Motor neuron (in vitro differentiated cells): ENCODE results near the gene APBB2. TPM values are rescaled to one million over a fixed set of nuclear protein-coding genes. Genes with fewer than 3 reads are reported as not detected.

Experiments
- ATAC-seq, 8 experiments: fragments of 200-7000 bp; cut with Tn5 transposase; replicated peaks in 6 of 8; 2 replicates each; pipeline ENCODE4 v1.8.0; 2021; ENCODE audit warnings: mild to moderate bottlenecking in 8 of 8, moderate library complexity in 8 of 8
- H3K27ac ChIP-seq, 2 donors: fragments of 250-450 bp; sonication (Bioruptor Pico); 2 replicates each; pipeline ENCODE4 v1.9.0; 2021; ENCODE audit warnings: antibody characterized with exemption in 2 of 2, mild to moderate bottlenecking in 2 of 2, moderate library complexity in 1 of 2
- H3K4me1 ChIP-seq, 2 donors: fragments of 250-450 bp; sonication (Bioruptor Pico); replicated peaks in 1 of 2; 2 replicates each; pipeline ENCODE4 v1.6.1; 2021; ENCODE audit warnings: antibody characterized with exemption in 2 of 2, mild to moderate bottlenecking in 2 of 2, moderate library complexity in 1 of 2
- H3K4me3 ChIP-seq, 5 donors: fragments of 250-450 bp; sonication (Bioruptor Pico); 2 replicates each; pipeline ENCODE4 v1.9.0; 2021; ENCODE audit warnings: antibody characterized with exemption in 5 of 5, mild to moderate bottlenecking in 5 of 5, moderate library complexity in 4 of 5
- WGBS, 10 experiments: fragments of 450-650 bp; shearing (Covaris generic); methylation state at CpG; one replicate each; pipeline ENCODE4 v1.0.0; 2022; 5-methylcytosine and 5-hydroxymethylcytosine counted together
- in situ Hi-C, 9 experiments: fragments of 400-800 bp; cut with MboI; loops; one replicate each; pipeline ENCODE4 v1.15.0; 2021; ENCODE audit warnings: low sequenced_read_pairs in 9 of 9, low pct_unique_long_range_greater_than_20kb in 2 of 9; ENCODE audit not compliant: unreplicated experiment in 9 of 9
- total RNA-seq, 8 experiments: library from RNA; unstranded; fragments of 300-600 nt; gene quantifications; 2 replicates each; pipeline versions ENCODE4 v1.2.3 to v1.2.4, GENCODE V29; 2022

APBB2 gene
- total RNA-seq, 8 experiments from 2014 or later: 32.2 to 68.9 (median 52.0) TPM

DNA sequence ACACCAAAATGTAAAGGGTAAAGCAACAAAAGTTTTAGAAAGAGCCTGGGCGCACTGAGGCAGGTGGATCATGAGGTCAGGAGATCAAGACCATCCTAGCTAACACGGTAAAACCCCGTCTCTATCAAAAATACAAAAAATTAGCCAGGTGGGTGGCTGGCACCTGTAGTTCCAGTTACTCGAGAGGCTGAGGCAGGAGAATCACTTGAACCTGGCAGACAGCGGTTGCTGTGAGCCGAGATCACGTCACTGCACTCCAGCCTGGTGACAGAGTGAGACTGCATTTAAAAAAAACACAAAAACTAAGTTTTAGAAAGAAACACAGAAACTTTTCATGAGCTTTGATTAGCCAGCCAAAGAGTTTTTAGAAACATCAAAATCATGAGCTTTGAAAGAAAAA lies 76.5 kb downstream of the APBB2 start:
- in situ Hi-C loops: no loop called here
- Histone ChIP-seq H3K4me1 (no peaks in the 10 kb centered on the region), H3K4me3 (no peak overlapping the region), H3K27ac (no peak overlapping the region)
- WGBS, 10 experiments: 79 to 100% (median 93%) methylated on average over 1 to 7 of the region's 7 CpGs; no CpG with 5 or more reads in 2 of the 10 experiments
- no peak for ATAC-seq

DNA sequence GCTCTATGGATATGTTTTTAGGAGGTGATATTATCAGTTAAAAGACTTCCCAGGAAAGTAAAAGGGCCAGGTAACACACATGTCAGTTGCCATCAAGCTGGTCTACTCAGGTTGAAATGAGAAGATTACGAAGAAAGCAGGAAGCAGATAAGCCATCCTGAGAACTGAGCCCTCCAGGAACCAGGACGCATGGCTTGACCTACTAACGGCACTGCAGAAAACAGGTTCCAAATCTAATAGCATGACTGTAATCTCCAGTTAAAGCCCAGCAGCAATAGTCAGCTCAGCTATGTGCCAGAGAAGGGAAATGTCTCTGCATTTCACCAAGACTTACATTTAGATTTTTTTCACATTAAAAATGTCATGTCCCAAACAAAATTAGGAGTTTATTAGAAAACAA lies 77.9 kb downstream of the APBB2 start:
- WGBS, 10 experiments: 20 to 100% (median 94%) methylated on average over 1 to 3 of the region's 3 CpGs; no CpG with 5 or more reads in 1 of the 10 experiments
- no peak overlapping the region for H3K4me3 ChIP-seq
- H3K4me1 ChIP-seq: no peaks in the 10 kb centered on the region
- no peak overlapping the region for H3K27ac ChIP-seq
- in situ Hi-C loops: no loop called here
- no peak for ATAC-seq

DNA sequence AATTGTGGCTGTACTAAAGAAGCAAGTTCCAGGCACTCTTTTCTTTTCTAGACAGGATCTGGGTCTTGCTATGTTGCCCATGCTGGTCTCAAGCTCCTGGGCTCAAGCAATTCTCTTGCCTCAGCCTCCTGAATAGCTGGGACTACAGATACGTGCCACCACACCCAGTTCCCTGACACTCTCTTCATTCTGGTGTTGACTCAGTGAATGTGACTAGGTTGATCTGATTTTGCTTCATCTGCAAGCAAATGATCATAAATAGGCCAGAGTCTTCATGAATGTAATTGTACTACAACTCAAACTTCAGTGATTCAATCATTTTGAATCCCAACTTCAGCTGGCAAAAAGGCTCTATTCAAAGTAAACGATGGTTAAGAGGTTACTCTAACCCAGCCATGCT lies 78.5 kb downstream of the APBB2 start:
- Histone ChIP-seq H3K27ac (no peak overlapping the region), H3K4me3 (no peak overlapping the region), H3K4me1 (no peaks in the 10 kb centered on the region)
- in situ Hi-C loops: no loop called here
- ATAC-seq: peak in 2 of 8 experiments; percentile 63 to 86
- WGBS, 10 experiments: 5 to 80% (median 48%) methylated on average over 1 to 2 of the region's 2 CpGs; no CpG with 5 or more reads in 3 of the 10 experiments

DNA sequence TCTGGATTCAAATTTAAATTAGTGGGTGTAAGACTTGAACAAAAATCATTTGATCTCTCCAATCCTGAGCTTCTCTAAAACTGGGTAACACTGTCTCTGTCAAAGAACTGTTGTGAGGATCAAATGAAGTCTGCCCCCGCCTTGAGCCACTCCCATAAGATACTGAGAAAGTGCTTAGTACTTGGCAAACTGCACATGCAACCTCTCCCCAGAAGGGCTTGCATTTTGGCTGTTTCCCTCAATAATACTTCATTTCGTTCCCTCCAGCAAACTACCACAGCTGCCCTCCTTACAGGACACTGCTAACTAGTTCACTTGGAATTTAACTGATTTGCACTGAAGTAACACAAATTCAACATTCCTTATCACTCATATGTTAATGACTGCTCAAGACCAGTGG lies 79.8 kb downstream of the APBB2 start:
- Histone ChIP-seq H3K4me3 (no peak overlapping the region), H3K4me1 (no peaks in the 10 kb centered on the region), H3K27ac (no peak overlapping the region)
- WGBS, 10 experiments: 0 to 100% (median 52%) methylated on average over 1 to 2 of the region's 2 CpGs; no CpG with 5 or more reads in 3 of the 10 experiments
- in situ Hi-C loops: no loop called here
- peak in 3 of 8 experiments; percentile 72 to 91 (median 84) for ATAC-seq

DNA sequence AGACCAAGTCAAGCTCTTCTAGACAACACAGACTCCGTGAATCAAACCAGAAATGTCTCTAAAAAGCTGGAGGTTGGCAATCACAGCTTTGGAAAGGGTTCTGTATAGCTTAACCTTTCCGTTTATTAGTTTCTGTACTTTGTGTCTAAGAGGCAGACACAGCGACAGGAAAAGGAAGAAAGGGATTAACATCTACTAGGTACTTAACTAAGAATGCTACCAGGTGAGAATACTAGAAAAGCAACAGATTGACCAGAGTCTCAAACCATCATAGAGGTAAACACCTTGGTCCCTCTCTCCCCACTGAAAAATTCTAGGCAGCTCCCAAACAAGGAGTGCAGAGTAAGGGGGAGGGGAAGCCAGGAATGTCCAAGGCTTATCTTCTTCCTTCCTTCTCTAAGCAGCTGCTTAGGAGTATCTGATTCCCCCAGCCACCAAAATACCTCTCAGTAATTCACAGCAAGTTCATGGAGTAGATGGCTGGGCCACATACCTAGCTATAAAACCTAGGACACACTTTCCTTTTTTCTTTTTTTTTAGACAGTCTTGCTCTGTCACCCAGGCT lies 80.8 kb downstream of the APBB2 start:
- Histone ChIP-seq H3K27ac (no peak overlapping the region), H3K4me1 (no peaks in the 10 kb centered on the region), H3K4me3 (no peak overlapping the region)
- no peak for ATAC-seq
- in situ Hi-C loops: no loop called here
- 72 to 100% (median 94%) methylated on average over 1 to 3 of the region's 3 CpGs; no CpG with 5 or more reads in 1 of the 10 experiments for WGBS, 10 experiments

DNA sequence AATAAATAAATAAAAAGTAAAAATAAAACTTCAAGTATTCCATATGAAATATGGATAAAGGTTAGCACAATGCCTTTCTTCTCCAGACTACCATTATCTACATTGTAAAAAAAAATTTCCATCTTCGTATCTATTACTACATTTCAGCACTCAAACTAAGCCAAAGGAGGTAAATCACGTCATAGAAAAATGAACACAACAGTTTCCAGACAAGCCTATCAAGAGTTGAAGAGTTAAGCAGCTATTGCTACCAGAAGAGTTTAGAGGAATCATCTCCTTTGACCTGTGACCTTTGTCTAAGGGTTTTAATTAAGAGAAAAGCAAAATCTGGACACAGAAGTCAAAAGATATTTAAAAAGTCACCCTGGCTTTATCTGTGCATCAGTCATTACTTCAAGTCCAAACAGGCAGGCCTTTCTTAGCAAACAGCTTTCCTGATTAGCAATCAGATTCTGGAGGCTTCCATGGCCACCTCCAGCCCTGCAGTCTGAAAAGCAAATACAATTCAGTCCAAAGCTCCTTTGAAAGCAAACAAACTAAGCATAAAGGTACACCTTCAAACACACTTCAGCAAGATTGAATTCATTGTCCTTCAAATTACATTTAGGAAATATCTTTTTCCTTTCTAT lies 82.2 kb downstream of the APBB2 start:
- Histone ChIP-seq H3K27ac (no peak overlapping the region), H3K4me3 (no peak overlapping the region), H3K4me1 (no peaks in the 10 kb centered on the region)
- 50 to 100% (median 83%) methylated on average over 1 to 2 of the region's 2 CpGs; no CpG with 5 or more reads in 3 of the 10 experiments for WGBS, 10 experiments
- in situ Hi-C loops: no loop called here
- ATAC-seq: peak in 1 of 8 experiments; percentile 33

DNA sequence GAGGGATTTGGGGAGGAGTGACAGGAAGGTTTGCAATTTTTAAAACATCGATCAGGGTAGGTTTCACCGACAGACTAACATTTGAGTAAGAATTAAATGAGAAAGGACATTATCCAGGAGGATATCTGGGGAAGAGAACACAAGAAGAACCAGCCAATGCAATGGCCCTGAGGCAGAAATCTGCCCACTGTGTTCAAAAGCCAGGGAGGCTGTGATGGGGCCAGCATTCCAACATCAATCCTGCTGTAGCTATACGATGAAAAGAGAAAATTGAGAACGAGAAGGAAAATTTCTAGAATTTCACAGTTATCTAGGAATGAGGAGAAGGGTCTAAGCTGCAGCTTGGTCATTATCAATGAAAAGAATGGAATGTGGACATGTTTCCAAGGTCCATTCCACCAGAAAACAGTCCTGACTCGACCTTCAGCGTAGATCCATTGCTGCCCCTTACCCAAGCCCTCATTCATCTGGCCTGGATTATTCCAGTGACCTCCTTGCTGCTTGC lies 84.4 kb downstream of the APBB2 start:
- in situ Hi-C loops: no loop called here
- H3K4me3 ChIP-seq: no peak overlapping the region
- 80 to 100% (median 94%) methylated on average over 3 to 6 of the region's 6 CpGs for WGBS, 10 experiments
- no peak for ATAC-seq
- H3K4me1 ChIP-seq: no peaks in the 10 kb centered on the region
- no peak overlapping the region for H3K27ac ChIP-seq

DNA sequence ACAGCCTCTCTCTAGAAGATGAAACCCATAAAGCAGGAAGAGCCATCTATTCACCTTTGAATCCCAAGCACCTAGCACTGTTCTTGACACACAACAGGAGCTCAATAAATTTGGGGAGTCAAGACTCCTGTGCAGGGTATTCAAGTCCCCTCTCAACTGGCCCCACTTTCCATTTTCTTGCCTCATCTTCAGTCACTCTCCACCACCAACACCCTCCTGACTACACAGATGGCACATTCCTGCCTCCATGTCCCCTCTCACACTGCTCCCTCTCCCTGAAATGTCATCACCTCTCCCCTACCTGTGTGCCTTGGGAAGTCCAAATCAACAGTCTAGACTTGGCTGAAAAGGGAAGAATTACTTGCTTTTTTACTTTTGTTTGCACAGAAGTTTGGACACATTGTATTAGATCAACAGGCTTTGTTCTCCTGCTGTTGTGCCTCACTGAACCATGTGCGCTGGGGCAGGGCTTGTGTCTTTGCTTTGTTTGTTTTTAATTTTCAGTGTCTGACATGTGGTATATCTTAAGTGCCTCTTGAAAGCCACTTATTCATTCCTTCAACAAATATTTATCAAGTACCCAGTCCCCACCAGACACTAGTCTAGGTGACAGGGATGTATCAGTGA lies 85.1 kb downstream of the APBB2 start:
- ATAC-seq: peak in 1 of 8 experiments; percentile 40
- 50 to 100% (median 83%) methylated on average over 1 of the region's 1 CpG; no CpG with 5 or more reads in 3 of the 10 experiments for WGBS, 10 experiments
- in situ Hi-C loops: no loop called here
- Histone ChIP-seq H3K27ac (no peak overlapping the region), H3K4me3 (no peak overlapping the region), H3K4me1 (no peaks in the 10 kb centered on the region)

DNA sequence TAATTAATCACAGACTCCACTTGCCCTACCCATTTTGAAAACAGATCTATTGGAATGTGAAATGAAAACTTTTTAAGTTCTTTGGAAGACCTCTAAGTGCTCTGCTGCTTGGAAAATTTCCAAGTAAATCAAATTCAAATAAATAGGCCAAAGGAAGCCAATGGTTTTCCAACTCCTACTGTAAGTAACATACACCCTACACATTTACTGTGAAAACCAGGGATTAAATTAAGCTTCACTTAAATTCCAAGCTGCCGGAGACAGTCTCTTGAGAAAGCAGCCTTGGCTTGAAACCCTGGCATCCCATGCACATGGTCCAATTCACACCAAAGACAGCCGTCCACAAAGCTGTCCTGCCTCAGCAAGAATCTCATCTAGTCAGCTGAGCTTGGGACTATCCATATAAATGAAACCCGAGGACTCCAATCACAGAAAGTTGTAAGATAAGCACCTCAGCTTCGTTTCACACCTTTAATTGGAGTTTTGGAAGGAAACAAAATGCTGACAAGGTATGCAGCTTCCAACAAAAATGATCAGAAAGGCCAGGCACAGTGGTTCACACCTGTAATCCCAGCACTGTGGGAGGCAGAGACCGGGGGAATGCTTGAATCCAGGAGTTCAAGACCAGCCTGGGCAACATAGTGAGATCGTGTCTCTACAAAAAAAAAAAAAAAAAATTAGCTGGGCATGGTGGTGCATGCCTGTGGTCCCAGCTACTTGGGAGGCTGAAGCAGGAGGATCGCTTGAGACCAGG lies 88.6 kb downstream of the APBB2 start:
- WGBS, 10 experiments: 50 to 100% (median 96%) methylated on average over 1 to 5 of the region's 7 CpGs; no CpG with 5 or more reads in 1 of the 10 experiments
- no peak overlapping the region for H3K4me3 ChIP-seq
- in situ Hi-C loops: no loop called here
- no peaks in the 10 kb centered on the region for H3K4me1 ChIP-seq
- no peak overlapping the region for H3K27ac ChIP-seq
- ATAC-seq: no peak

DNA sequence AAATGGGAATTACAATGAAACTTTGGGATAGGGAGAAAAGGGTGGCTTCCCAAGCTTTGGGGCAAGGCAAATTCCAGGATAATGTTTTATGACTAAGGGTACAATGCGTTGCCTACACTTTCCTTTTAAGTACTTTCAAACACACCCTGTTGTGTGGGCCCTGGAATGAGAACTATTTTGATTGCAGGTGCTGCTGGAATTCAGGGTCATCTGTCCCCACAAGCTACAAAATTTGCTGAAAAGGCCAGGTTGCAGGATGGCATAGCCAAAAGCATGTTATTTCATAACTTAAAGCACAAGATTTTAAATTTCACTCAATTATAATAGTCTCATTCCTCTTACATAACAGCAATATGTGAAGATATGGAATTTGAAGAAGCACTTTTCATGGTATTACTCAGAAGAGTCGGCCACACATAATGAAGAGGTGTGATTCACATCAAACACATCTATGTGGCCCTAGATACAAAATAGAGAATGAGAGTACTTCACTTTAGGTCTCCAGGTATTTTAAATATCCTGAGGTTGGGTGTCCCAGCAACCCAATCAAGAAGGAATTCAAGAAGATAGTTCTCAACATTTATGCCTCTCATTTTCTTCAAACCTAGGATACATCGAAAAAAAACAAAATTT lies 89.3 kb downstream of the APBB2 start:
- H3K4me3 ChIP-seq: no peak overlapping the region
- WGBS, 10 experiments: 17 to 100% (median 87%) methylated on average over 1 to 3 of the region's 3 CpGs; no CpG with 5 or more reads in 2 of the 10 experiments
- no peak for ATAC-seq
- in situ Hi-C loops: no loop called here
- no peak overlapping the region for H3K27ac ChIP-seq
- no peaks in the 10 kb centered on the region for H3K4me1 ChIP-seq

DNA sequence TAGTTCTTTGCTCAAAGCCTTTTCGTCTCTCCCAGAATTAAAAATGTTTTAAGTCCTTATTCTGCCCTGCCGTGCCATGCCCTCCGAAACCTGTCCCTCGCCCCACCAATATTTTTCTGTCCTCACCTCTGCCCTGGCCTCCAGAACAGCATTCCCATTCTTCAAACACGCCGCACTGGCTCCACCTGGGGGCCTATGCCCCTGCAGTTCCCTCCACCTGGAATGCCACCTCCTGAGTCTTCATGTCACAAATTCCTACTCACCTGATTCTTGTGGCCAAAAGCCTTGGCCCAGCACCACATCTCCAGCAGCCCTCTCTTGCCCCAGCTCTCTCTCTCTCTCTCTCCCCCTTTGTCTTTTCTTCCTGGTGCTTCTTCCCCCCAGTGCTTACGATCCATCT lies 91.6 kb downstream of the APBB2 start:
- WGBS, 10 experiments: 80 to 100% (median 96%) methylated on average over 2 to 7 of the region's 7 CpGs; no CpG with 5 or more reads in 1 of the 10 experiments
- in situ Hi-C loops: no loop called here
- Histone ChIP-seq H3K4me3 (no peak overlapping the region), H3K27ac (no peak overlapping the region), H3K4me1 (no peaks in the 10 kb centered on the region)
- no peak for ATAC-seq

DNA sequence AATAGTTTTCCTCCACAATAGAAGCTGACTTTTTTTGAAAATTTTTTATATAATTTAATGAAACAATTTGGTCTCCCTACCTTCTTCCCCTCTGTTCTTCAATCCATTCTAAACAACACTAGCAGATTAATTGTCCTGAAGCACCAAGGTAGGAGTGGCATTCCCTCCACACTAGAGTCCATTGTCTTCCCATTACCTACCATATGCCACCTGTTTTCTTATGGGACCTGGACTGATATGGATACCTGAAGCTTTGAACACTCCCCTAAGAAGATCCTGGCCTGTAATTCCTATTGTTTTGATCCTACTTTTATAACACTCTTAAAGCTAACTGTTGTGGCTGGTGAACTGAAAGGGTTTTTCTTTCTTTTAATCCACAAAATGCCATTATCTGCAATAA lies 92.0 kb downstream of the APBB2 start:
- no peaks in the 10 kb centered on the region for H3K4me1 ChIP-seq
- H3K27ac ChIP-seq: no peak overlapping the region
- no peak for ATAC-seq
- no peak overlapping the region for H3K4me3 ChIP-seq
- in situ Hi-C loops: no loop called here
